Measurements from ENCODE around the gene DUSP16.
"Not testable (repeated sequence)": the region's sequence is repeated elsewhere in the genome, so short reads cannot be mapped to it uniquely, and the experiment has no call there.

DUSP16 gene

DNA sequence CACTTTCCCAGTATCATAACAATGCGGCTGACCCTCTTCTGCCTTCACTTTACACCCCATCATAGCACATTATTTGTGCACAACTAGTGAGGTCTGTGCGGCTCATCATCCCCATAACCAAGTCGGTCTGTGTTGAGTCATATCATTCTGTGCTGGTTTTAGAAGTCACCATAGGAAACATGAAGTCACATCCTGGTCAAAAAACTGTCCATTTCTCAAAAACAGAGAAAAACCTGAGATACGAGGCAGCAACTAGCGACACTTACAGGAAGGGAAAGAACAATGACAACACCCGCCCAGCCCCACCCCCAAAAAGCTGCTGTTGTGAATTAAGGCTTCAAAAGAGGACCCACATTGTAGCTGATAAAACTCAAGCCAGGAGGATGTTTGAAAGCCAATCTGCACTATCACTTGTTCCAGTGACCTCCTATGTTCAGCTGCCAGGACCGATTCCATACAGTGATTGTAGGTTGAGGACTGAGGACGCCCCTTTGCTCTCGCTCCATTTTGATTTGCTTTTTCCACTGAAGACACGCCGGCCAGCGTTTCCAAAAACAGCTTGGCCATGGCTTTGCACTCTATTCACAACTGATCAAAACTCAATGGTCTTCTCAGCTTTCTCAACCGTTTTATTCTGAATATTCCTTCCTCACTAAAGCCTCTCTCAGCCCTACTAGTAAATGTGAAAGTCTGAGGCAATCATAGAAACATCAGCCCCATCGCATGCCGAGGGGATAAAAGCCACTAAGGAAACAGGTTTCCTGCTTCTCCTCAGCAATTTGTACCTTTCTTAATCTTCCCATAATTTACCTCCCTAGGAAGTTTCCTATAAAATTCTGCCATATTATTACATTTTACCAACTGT is 87.5 kb downstream of the DUSP16 start:
- H3K27ac ChIP-seq: no peak overlapping the region
- no peak for DNase-seq (ENCODE audit: low read depth, low spot score)

DNA sequence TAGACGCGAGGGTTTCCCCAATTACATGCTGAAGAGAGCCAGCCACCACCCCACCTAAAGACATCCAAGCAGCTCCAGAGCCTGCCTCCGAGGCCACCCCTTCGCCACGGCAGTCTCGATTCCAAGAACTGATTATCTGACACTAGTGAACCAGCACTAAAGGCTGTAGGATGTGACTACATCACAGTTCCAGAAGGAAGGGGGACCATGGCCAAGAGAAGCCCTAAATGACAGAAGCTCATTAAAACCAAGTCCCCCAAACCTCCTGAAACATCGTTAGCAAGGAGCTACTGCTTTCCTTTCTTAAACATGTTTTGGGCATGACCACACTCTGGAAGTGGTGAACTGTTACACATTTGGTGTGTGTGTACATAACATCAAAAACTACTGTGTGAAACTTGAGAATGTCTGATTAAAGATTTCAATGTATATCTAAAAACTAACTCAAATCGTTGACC is 88.2 kb downstream of the DUSP16 start:
- DNase-seq (ENCODE audit: low read depth, low spot score): no peak
- no peak overlapping the region for H3K27ac ChIP-seq

DNA sequence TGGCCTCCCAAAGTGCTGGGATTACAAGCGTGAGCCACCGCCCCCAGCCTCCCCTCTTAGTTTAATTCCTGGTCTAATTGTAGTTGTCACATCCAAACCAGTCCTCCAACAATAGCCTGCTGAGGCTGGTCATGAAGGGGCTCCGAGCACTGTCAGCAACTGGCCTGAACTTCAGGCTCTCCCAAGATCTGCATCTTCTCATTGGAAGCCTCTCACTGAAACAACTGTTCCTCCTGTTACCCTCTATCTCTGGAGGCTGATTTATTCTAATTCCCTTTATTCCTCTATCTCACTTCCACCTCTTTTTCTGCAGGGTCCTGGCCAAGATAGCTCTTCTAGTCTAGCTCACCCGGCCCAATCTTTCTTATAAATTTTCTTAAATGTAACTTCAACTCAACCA is 89.4 kb downstream of the DUSP16 start:
- DNase-seq (ENCODE audit: low read depth, low spot score): no peak
- no peak overlapping the region for H3K27ac ChIP-seq

DNA sequence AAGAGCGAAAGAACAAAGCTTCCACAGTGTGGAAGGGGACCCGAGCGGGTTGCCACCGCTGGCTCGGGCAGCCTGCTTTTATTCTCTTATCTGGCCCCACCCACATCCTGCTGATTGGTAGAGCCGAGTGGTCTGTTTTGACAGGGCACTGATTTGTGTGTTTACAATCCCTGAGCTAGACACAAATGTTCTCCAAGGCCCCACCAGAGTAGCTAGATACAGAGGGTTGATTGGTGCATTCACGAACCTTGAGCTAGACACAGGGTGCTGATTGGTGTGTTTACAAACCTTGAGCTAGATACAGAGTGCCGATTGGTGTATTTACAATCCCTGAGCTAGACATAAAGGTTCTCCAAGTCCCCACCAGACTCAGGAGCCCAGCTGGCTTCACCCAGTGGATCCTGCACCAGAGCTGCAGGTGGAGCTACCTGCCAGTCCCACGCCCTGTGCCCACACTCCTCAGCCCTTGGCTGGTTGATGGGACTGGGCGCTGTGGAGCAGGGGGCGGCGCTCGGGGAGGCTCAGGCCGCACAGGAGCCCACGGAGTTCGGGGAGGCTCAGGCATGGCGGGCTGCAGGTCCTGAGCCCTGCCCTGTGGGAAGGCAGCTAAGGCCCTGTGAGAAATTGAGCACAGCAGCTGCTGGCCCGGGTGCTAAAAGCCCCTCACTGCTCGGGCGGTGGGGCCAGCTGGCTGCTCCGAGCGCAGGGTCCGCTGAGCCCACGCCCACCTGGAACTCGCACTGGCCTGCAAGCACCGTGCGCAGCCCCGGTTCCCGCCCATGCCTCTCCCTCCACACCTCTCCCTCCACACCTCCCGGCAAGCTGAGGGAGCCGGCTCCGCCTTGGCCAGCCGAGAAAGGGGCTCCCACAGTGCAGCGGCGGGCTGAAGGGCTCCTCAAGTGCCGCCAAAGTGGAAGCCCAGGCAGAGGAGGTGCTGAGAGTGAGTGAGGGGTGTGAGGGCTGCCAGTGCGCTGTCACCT is 90.4 kb downstream of the DUSP16 start:
- H3K27ac ChIP-seq; DNase-seq (ENCODE audit: low read depth, low spot score): not testable (repeated sequence)

DNA sequence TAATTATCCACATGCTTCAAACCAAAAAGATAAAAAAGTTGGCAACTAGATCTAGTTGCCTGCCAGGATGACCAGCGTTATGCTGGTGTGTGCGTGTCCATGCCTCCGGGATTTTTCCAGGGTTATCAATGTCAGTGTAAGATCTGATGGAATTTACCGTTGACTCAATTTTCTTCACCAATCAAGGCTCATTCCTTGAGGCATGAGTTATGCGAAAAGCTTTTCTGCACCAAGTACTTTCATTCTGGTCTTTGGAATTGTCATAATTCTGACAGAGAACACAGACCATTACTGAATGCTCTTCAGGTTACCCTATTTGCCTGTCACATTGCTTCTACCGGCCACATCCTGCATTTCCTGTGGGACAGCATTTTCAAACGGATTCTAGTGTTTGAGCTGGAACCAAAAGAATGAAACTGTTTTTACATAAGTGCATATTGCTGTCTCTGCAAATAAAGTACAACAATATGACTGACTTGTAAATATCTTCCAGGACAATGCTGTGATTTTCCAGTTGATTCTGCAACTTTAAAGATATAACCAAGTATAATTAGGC is 91.8 kb downstream of the DUSP16 start:
- no peak for DNase-seq (ENCODE audit: low read depth, low spot score)
- no peak overlapping the region for H3K27ac ChIP-seq

DNA sequence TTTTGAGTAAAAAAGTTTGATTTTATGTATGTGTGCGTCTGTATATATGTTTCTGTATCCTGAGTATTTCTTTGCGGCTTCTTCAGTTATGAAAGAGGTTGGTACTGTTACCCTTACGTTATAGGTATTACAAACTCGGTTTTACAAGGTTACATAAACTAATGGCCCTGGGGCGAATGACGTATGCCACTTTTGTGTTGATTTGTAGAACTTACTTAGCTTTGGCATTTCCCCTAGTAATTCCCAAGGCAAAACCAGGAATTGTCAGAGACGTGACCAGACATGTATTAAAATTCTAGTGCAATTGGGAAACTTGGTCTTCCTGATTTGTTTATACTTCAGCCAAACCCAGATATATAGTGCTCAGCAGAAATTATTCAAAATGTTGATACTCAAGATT is 93.3 kb downstream of the DUSP16 start:
- peak; percentile 97 for DNase-seq (ENCODE audit: low read depth, low spot score)
- peak overlapping the region; percentile 48 for H3K27ac ChIP-seq

DNA sequence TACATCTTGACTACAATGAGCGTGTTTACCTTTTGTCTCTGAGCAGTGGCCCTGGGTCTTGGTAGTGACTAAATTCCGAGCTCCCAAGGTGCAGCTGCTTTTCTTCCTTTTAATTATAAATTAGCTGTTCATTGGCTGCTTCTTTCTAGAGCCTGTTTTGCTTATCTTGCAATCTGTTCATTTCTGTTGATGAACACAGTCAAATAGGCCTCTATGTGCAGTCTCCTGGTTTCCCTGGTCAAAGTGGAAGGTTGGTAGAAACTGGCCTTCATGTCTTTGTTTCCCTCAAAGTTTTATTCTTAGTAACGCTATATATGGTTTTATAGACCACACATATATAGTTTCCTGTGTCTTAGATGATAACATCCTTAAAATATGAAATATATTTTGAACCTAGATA is 94.1 kb downstream of the DUSP16 start:
- H3K27ac ChIP-seq: peak overlapping the region; percentile 48
- DNase-seq (ENCODE audit: low read depth, low spot score): no peak

DNA sequence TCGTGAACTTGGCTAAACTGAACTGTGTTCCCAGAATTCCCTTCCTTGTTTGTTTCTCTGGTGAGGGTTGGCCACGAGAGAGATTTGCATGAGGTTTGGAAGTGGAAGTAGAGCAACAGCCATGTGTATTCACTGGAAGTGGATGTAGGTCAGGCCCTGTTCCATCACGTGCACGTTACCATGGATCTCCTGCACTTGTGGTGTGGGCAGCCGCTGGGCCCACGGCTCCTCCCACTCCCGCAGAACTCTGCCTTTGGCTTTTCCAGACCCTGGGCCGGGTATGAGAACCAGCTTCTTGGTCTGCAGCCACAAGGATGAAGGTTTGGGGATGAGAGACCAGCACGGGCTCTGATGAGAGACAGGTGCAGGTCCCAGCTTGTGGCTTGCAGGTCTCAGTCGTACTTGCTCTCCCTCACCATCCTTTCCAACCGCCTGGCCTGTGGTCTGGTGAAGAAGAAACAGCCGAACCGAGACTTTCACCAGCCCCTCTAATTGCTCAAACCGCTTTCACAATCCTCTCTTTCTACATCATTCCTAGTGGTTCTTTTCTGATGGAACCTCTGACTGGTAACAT is 94.9 kb downstream of the DUSP16 start:
- DNase-seq (ENCODE audit: low read depth, low spot score): no peak

DNA sequence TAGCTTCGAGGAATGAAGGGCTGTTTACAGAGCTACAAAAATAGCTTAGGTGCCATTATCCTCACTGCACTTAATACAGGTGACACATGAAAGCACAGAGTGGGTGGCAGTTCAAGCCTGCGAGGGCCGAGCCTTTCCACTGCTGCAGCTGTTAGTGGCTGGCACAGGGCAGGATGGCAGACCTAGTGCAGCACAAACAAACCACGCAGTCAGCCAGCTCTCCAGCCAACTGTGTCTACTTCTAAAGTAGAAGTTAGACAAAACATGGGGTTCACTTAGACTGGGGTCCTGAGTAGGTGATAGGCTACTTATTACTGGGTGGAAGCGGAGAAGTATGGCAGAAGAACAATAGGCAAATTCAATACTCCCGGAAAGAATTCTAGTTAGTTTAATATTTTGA is 95.4 kb downstream of the DUSP16 start:
- no peak overlapping the region for H3K27ac ChIP-seq

More for the DNA sequence above, 94.9 kb downstream of the DUSP16 start:
- no peak overlapping the region for H3K27ac ChIP-seq

DNA sequence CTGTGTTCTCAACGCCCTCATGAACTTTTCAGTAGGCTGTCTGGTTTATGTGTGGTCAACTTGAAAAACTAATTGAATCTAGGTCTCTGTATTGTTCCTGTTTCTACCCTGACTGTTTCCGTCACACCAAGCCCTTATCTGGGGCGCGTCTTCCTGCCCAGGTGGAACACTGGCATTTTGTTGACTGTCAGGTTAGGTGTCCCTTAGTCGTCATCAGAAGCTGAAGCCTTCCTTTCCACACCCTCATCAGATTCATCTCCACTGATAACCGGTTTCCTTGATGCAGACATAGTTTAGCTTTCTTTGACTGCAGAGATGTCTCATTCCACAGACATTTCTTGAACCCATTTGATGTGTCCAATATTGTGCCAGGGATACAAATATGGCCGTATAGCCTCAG is 96.5 kb downstream of the DUSP16 start:
- no peak overlapping the region for H3K27ac ChIP-seq
- no peak for DNase-seq (ENCODE audit: low read depth, low spot score)

More for the DNA sequence above, 95.4 kb downstream of the DUSP16 start:
- no peak for DNase-seq (ENCODE audit: low read depth, low spot score)

DNA sequence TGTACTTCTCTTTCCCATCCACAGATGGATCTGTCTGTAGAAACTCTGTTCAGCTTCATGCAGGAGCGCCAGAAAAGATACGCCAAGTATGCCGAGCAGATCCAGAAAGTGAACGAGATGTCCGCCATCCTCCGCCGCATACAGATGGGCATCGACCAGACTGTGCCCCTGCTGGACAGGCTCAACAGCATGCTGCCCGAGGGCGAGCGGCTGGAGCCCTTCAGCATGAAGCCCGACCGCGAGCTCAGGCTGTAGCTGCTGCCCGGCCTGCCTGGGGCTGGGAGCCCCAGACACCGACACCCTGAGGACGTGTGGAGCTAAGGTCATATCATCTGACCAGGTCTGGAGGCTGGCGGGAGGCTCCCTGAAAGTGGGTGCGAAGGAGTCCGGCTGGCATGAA is 97.1 kb downstream of the DUSP16 start:
- H3K27ac ChIP-seq: no peak overlapping the region
- no peak for DNase-seq (ENCODE audit: low read depth, low spot score)

DNA sequence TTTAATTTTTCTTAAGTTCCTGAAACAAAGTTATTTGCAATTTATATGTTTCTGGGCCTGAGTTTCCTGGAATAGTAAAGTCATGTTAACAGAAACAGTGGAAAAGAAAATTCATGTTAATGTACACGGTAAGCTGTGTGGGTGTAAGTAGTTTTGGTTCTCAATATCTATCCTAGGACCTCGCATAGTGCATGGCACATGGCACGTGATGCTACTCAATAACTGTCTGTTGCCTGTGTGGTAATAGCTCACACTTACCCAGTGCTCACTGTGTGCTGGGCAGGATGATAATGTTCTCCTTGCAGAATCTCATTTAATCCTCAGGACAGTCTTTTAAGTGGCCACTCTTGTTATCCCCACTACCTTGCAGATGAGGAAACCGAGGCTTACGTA is 100.7 kb downstream of the DUSP16 start:
- no peak overlapping the region for H3K27ac ChIP-seq

DNA sequence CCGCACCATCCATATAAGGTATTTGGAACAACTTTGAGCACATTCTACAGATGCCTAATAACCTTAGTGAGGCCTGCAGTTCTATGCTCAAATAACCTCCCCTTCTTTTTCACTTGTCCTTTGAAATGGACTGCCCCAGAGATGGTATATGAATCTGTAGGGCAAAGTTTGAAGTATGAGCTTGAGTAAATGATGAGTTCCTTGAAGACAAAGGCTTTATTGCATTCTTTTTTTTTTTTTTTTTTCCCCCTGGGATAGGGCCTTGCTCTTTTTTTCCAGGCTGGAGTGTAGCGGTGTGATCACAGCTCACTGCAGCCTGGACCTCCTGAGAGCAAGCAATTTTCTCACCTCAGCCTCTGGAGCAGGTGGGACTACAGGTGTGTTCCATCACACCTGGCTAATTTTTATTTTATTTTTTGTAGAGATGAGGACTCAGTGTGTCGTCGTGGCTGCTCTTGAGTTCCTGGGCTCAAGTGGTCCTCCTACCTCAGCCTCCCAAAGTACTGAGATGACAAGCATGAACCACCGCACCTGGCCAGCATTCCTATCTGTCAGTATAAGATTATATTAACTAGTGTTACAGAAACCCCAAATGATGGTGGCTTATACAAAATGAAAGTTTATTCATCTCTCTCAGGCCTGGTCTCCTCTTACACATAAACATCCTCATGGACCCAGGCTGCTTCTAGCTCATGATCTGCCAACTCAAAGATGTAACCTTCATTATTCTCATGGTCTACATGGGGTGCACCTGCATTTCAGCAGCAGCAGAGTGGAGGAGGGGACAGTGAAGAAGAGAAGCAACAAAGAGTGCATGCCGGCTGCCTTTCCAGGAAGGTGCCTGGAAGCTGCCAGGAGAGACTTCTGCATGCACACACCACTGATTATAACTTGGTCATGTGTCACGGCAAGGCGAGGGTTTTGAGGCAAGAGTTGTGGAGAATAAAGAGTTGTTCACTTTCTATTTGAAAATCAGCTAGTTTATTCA is 101.4 kb downstream of the DUSP16 start:
- no peak for DNase-seq (ENCODE audit: low read depth, low spot score)
- H3K27ac ChIP-seq: no peak overlapping the region

More for the DNA sequence above, 100.7 kb downstream of the DUSP16 start:
- no peak for DNase-seq (ENCODE audit: low read depth, low spot score)

DNA sequence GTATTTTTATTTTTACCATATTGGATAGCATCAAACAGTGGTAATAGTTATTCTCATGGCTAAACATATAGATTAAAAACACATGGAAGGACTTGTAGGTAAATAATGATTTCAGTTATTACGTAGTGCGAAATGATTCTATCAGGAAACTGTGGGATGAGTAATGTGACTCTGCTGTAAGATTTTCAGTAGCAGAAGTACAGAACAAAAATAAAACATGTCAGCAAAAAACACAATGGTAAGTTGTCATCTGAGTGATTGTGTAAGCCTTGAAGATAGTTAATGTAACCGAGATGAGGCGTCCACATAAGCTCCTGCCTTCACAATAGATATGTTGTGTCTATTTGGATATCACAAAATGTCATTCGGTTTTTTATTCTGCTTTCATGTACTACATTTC is 106.0 kb downstream of the DUSP16 start:
- DNase-seq (ENCODE audit: low read depth, low spot score): no peak
- H3K27ac ChIP-seq: no peak overlapping the region

DNA sequence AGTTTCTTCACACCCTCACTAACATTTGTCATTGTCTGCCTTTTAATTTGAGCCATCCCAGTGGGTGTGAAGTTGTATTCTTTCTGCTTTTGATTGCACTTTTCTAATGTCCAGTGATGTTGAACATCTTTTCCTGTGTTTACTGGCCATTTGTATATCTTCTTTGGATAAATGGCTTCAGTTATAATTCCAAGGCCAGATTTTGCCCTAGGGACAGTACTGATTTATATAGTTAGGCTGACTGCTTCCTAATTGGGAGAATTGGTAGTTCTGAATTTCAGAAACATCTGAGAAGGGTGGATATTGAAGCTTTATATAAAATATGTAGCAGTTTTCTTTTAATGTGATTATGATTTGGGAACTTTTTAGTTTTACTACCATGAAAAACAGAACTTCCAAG is 108.3 kb downstream of the DUSP16 start:
- DNase-seq (ENCODE audit: low read depth, low spot score): no peak
- no peak overlapping the region for H3K27ac ChIP-seq

DNA sequence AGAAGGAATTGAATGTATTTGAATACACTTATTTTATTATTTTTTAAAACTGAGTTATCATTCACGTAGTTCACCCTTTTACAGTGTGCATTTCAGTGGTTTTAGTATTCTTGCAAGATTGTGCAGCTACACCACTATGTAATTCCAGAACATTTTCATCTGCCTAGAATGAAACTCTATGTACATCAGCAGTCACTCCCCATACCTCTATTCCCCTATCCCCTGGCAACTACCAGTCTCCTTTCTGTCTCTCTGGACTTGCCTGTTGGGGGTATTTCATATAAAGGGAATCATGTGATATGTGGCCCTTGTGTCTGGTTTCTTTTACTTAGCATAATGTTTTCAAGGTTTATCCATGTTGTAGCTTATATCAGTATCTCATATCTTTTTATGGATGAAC is 109.0 kb downstream of the DUSP16 start:
- DNase-seq (ENCODE audit: low read depth, low spot score): no peak
- no peak overlapping the region for H3K27ac ChIP-seq

DNA sequence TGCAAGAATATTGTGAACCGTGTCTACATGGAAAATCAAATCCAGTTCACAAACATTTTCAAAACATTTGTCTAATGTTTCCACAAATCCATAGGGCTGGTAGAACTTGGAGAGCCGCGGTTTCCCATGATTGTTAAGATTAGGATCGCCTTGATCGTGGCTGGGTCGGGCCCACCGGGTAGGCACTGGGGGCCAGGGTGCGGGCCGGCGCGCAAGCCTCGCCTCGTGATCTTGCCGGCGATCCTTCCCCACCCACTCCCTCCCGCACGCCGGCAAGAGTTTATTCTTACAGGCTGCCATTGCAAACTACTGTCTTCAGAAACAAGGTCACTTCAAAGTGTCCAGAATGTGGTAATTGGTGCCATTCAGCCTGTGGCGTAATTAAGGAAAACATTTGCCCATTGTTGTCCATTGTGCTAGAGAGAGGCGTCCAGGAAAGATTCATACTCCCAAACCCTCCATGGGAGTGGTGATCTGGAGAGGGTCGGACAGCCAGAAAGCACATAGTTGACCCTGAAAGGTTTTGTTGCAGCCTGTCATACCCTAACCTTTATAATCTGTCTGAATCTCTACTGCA is 110.2 kb downstream of the DUSP16 start:
- no peak for DNase-seq (ENCODE audit: low read depth, low spot score)
- no peak overlapping the region for H3K27ac ChIP-seq

DNA sequence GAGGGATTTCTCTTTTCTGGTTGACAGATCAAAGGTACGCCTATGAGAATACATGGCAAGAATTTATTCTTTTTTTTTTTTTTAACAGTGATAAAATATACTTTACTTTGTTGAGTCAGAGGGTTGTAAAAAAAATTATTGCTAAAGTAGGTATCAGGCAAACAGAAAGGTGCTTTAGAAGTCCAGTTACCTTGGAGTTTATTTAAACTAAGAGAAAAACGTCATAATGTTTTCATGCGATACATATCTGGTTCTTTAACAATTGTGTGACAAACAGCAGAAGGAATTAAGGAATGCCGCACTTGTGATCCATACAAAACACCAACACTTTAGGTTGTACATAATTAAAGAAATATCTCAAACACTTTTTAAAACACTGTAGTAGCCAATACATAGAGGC is 111.6 kb downstream of the DUSP16 start:
- no peak for DNase-seq (ENCODE audit: low read depth, low spot score)
- H3K27ac ChIP-seq: no peak overlapping the region

DNA sequence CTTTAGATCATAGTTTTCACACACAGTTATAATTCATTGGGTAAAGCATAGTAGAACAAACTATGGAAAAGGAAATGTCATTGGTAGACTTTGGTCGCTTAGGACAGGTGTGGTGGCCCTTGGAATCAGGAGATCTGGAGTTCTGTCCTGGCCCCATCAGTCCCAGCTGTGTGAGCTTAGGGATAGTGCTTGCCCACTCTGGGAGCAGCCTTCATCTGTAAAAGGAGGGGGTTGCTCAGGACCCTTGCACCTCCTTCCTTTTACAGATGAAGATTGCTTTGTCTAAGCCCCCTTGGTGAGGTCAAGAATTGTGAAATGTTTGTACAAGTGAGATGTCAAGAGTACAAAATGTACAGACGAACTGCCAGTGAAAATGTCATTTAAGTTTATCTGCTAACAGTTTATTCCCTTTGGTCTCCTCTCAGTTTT is 112.6 kb downstream of the DUSP16 start:
- H3K27ac ChIP-seq: peak overlapping the region; percentile 52
- no peak for DNase-seq (ENCODE audit: low read depth, low spot score)
